ENCODE results near the gene STUB1. TPM values are rescaled to one million over a fixed set of nuclear protein-coding genes. Genes with fewer than 3 reads are reported as not detected.
"Not testable (repeated sequence)": the region's sequence is repeated elsewhere in the genome, so short reads cannot be mapped to it uniquely, and the experiment has no call there.

Gene STUB1
- total RNA-seq, 6 experiments from 2014 or later = 37.3 to 69.6 (median 54.3) TPM

- TF ChIP-seq CTCF (IDR thresholded peaks at IDR 0.05) (no peak), POLR2A (IDR thresholded peaks at IDR 0.05) (no peak)
- intact Hi-C loops (cut with DNase I) = loop anchor here (5.0 kb wide), 2 partner anchors 76 to 341 kb away; partner anchors contain the start of genes CHTF18 (in 1 of the 2) and RPUSD1 (in 1 of the 2)
- Histone ChIP-seq H3K4me3 (no peak overlapping the region), H3K4me1 (peaks cover 0 to 13% (median 0%) of the 10 kb centered on the region in 4 donors), H3K9me3 (no peaks in the 10 kb centered on the region), H3K36me3 (no peaks in the 10 kb centered on the region), H3K27ac (no peak overlapping the region), H3K27me3 (no peaks in the 10 kb centered on the region)
- DNase-seq = no peak
- 38% methylated on average over 2 of the region's 12 CpGs for WGBS (ENCODE audit: insufficient coverage, low coverage, low lambda C conversion rate, missing lambda C conversion rate)
- ATAC-seq = no peak
Observed at GRCh38 chr16:711084-711483, 30.9 kb downstream of the STUB1 start.

- DNase-seq (peak; percentile 82 to 86 (median 86)), ATAC-seq (peak; percentile 70 to 75 (median 72))
- Histone ChIP-seq H3K4me3 (no peak overlapping the region), H3K4me1 (peaks cover 0 to 20% (median 2%) of the 10 kb centered on the region in 4 donors), H3K27ac (no peak overlapping the region), H3K36me3 (no peaks in the 10 kb centered on the region), H3K9me3 (no peaks in the 10 kb centered on the region), H3K27me3 (no peaks in the 10 kb centered on the region)
- intact Hi-C loops (cut with DNase I) = loop anchor here (5.0 kb wide), 2 partner anchors 76 to 341 kb away; partner anchors contain the start of genes CHTF18 (in 1 of the 2) and RPUSD1 (in 1 of the 2)
- 2% methylated on average over 14 of the region's 25 CpGs for WGBS (ENCODE audit: insufficient coverage, low coverage, low lambda C conversion rate, missing lambda C conversion rate)
- peak; percentile 91 to 96 (median 94) for TF ChIP-seq CTCF (IDR thresholded peaks at IDR 0.05)
- no peak for TF ChIP-seq POLR2A (IDR thresholded peaks at IDR 0.05)
Observed at GRCh38 chr16:711548-712320, 31.5 kb downstream of the STUB1 start.

- TF ChIP-seq CTCF (IDR thresholded peaks at IDR 0.05) = peak; percentile 36 to 48 (median 38)
- peak in 1 of 4 donors; percentile 35 for ATAC-seq
- H3K27me3 ChIP-seq, DNase-seq, H3K4me3 ChIP-seq, H3K27ac ChIP-seq, H3K9me3 ChIP-seq, H3K36me3 ChIP-seq: not testable (repeated sequence)
- H3K4me1 ChIP-seq = peaks cover 0 to 20% (median 2%) of the 10 kb centered on the region in 4 donors
- intact Hi-C loops (cut with DNase I) = loop anchor here (5.0 kb wide), 2 partner anchors 75 to 340 kb away; partner anchors contain the start of genes CHTF18 (in 1 of the 2) and RPUSD1 (in 1 of the 2)
- WGBS (ENCODE audit: insufficient coverage, low coverage, low lambda C conversion rate, missing lambda C conversion rate) = 43% methylated on average over 11 of the region's 13 CpGs
Observed at GRCh38 chr16:712740-713250, 32.6 kb downstream of the STUB1 start.

- H3K36me3 ChIP-seq = no peaks in the 10 kb centered on the region
- H3K4me1 ChIP-seq = peaks cover 0 to 20% (median 2%) of the 10 kb centered on the region in 4 donors
- intact Hi-C loops (cut with DNase I) = loop anchor here (5.0 kb wide), 2 partner anchors 73 to 338 kb away; partner anchors contain the start of genes CHTF18 (in 1 of the 2) and RPUSD1 (in 1 of the 2)
- no peak for DNase-seq
- no peak overlapping the region for H3K27ac ChIP-seq
- no peak overlapping the region for H3K4me3 ChIP-seq
- H3K9me3 ChIP-seq = no peaks in the 10 kb centered on the region
- TF ChIP-seq CTCF (IDR thresholded peaks at IDR 0.05) = no peak
- TF ChIP-seq POLR2A (IDR thresholded peaks at IDR 0.05) = no peak
- ATAC-seq = no peak
- WGBS (ENCODE audit: insufficient coverage, low coverage, low lambda C conversion rate, missing lambda C conversion rate) = 58% methylated on average over 2 of the region's 11 CpGs
- no peaks in the 10 kb centered on the region for H3K27me3 ChIP-seq
Observed at GRCh38 chr16:714079-714478, 33.9 kb downstream of the STUB1 start.

All from right lobe of liver (tissue), 6 donors.